OCI-LY3 (cell line): Measurements from ENCODE around the gene PNRC2.

ENCODE experiments used
- EZH2phosphoT487 ChIP-seq: fragments of 200-600 bp; shearing (Covaris generic); IDR thresholded peaks from 2 replicates; pipeline ENCODE4 v1.6.1; 2018; ENCODE audit warnings: antibody characterized with exemption, mixed run types, low read depth
- TF ChIP-seq, protein P1 (sequence below): fragments of 200-600, 300-600 bp; sonication (generic); IDR thresholded peaks from 2 replicates; pipeline ENCODE4 v1.5.1; 2014; ENCODE audit warnings: antibody characterized with exemption, low read length, low read depth

DNA sequence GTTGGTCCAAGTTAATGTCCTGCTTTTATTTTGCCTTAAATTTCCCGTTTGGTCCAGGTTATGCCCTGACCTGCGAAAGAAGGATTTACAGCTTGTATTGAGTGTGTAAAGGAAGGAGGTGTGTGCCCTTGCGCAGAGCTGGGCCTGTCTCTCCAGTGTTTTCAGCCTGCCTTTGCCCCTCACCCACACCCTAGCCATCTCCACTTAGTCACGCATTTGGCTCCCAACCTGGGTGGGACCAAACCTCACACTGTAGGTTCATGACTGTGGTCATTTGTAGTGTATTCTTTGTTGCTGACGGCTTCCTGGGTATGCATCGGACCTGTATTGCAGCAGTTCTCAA lies 21.1 kb downstream of the PNRC2 start:
- TF ChIP-seq, protein P1, sequence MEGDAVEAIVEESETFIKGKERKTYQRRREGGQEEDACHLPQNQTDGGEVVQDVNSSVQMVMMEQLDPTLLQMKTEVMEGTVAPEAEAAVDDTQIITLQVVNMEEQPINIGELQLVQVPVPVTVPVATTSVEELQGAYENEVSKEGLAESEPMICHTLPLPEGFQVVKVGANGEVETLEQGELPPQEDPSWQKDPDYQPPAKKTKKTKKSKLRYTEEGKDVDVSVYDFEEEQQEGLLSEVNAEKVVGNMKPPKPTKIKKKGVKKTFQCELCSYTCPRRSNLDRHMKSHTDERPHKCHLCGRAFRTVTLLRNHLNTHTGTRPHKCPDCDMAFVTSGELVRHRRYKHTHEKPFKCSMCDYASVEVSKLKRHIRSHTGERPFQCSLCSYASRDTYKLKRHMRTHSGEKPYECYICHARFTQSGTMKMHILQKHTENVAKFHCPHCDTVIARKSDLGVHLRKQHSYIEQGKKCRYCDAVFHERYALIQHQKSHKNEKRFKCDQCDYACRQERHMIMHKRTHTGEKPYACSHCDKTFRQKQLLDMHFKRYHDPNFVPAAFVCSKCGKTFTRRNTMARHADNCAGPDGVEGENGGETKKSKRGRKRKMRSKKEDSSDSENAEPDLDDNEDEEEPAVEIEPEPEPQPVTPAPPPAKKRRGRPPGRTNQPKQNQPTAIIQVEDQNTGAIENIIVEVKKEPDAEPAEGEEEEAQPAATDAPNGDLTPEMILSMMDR = no peak
- TF ChIP-seq EZH2phosphoT487 = no peak
